ENCODE measurements around the gene BMP3.

The BMP3 gene

DNA sequence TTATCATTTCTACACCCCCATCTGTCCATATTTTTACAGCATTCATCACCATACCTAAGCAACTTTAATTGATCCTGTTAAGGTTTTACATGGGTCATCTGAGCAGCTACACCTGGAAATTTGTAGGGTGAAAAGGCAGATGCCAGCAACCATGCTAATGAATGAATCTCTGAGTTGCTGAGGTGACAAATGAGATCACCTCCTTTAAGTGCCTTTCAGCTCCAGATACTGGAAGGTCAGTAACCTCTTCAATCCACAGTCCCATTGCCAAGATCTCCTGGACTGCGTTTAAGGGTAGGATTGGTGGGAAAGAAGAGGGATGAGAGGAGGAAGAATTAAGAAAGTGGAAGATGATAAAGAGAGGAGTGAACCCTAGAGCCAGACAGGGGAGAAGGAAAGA lies 8.5 kb upstream of the BMP3 start:
- Histone ChIP-seq H3K36me3 (ENCODE audit: insufficient read depth, low read length) (no peaks in the 10 kb centered on the region), H3K4me2 (ENCODE audit: low read length) (no peak overlapping the region), H3K9ac (ENCODE audit: low read depth, low read length) (no peak overlapping the region), H3K4me1 (ENCODE audit: control insufficient read depth, insufficient read depth, low read length) (no peaks in the 10 kb centered on the region), H3K27me3 (ENCODE audit: control insufficient read depth, insufficient read depth, low read length) (peaks cover 29% of the 10 kb centered on the region), H3K4me3 (ENCODE audit: low read length) (no peak overlapping the region), H3K9me3 (replicated peaks; ENCODE audit: low read length) (no peaks in the 10 kb centered on the region)

DNA sequence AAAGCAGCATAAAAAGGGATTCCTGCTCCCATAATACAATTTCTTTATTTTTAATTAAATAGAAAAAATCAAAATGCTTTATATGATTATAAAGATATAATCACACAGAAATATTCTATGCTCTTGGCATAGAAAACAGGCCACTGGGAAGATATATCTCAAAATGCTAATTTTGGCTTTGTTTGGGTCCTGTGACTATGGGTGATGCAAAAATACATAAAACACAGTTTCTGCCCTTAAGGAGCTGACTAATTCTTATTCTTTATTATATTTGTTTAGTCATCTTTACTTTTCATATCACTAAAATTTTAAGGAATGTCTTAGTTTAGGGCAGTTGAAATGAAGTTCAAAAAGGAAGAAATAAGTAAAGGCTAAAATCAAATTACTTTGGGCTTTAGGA lies 7.0 kb upstream of the BMP3 start:
- H3K9me3 ChIP-seq (replicated peaks; ENCODE audit: low read length): no peaks in the 10 kb centered on the region
- H3K4me3 ChIP-seq (ENCODE audit: low read length): no peak overlapping the region
- H3K36me3 ChIP-seq (ENCODE audit: insufficient read depth, low read length): no peaks in the 10 kb centered on the region
- peaks cover 39% of the 10 kb centered on the region for H3K27me3 ChIP-seq (ENCODE audit: control insufficient read depth, insufficient read depth, low read length)
- H3K9ac ChIP-seq (ENCODE audit: low read depth, low read length): no peak overlapping the region
- no peaks in the 10 kb centered on the region for H3K4me1 ChIP-seq (ENCODE audit: control insufficient read depth, insufficient read depth, low read length)
- H3K4me2 ChIP-seq (ENCODE audit: low read length): no peak overlapping the region

DNA sequence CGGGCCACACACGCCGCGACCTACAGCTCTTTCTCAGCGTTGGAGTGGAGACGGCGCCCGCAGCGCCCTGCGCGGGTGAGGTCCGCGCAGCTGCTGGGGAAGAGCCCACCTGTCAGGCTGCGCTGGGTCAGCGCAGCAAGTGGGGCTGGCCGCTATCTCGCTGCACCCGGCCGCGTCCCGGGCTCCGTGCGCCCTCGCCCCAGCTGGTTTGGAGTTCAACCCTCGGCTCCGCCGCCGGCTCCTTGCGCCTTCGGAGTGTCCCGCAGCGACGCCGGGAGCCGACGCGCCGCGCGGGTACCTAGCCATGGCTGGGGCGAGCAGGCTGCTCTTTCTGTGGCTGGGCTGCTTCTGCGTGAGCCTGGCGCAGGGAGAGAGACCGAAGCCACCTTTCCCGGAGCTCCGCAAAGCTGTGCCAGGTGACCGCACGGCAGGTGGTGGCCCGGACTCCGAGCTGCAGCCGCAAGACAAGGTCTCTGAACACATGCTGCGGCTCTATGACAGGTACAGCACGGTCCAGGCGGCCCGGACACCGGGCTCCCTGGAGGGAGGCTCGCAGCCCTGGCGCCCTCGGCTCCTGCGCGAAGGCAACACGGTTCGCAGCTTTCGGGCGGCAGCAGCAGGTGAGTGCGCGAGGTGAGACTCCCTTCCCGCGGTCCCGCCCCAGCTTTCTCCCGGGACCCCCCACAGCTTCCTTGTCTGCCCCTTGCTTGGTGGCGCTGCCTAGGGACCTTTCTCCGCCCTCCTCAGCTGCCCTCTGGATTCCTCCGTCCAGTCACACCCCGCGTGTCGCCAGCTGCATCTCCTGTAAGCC lies 678 bp downstream of the BMP3 start:
- Histone ChIP-seq H3K4me2 (ENCODE audit: low read length) (peak overlapping the region; percentile 76), H3K9ac (ENCODE audit: low read depth, low read length) (no peak overlapping the region), H3K36me3 (ENCODE audit: insufficient read depth, low read length) (no peaks in the 10 kb centered on the region), H3K27me3 (ENCODE audit: control insufficient read depth, insufficient read depth, low read length) (peaks cover 78% of the 10 kb centered on the region), H3K4me3 (ENCODE audit: low read length) (peak overlapping the region; percentile 56), H3K9me3 (replicated peaks; ENCODE audit: low read length) (no peaks in the 10 kb centered on the region), H3K4me1 (ENCODE audit: control insufficient read depth, insufficient read depth, low read length) (peaks cover 11% of the 10 kb centered on the region)

DNA sequence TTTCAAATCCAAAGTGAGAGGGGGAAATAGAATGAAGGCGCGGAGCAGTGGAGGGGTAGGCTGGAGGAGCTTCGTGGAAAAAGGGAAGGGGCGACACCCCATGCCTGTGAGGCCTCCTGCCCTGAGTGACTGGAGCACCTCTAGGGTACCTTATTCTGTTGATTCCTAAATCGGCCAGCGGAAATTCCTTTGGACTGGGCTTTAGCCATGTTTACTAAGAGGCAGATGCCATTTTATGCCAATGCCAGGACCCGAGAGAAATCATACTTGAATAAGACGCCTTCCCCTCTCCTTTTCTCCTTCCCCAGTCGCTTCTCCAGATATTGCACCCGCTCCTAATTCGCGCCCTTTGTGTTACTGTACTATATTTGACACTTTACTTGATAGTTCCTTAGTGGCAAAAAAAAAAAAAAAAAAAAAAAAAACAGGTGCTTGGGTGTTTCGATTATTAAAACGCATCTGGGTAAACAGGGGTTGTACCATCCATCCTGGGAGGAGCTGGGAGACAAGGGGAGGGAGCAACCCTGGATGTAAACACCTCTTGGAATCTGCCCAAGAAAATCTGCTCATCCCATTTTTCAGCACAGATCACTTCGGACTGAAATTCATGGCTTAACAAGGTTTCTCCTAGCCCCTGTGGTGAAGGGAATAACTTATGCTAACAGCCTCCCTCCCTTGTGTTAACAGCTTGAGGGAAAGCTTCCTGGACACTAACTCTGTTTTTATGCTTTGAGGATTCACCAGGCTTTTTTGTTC lies 1.5 kb downstream of the BMP3 start:
- Histone ChIP-seq H3K9ac (ENCODE audit: low read depth, low read length) (no peak overlapping the region), H3K9me3 (replicated peaks; ENCODE audit: low read length) (no peaks in the 10 kb centered on the region), H3K4me1 (ENCODE audit: control insufficient read depth, insufficient read depth, low read length) (peaks cover 11% of the 10 kb centered on the region), H3K4me2 (ENCODE audit: low read length) (no peak overlapping the region), H3K4me3 (ENCODE audit: low read length) (no peak overlapping the region), H3K27me3 (ENCODE audit: control insufficient read depth, insufficient read depth, low read length) (peaks cover 76% of the 10 kb centered on the region), H3K36me3 (ENCODE audit: insufficient read depth, low read length) (no peaks in the 10 kb centered on the region)

DNA sequence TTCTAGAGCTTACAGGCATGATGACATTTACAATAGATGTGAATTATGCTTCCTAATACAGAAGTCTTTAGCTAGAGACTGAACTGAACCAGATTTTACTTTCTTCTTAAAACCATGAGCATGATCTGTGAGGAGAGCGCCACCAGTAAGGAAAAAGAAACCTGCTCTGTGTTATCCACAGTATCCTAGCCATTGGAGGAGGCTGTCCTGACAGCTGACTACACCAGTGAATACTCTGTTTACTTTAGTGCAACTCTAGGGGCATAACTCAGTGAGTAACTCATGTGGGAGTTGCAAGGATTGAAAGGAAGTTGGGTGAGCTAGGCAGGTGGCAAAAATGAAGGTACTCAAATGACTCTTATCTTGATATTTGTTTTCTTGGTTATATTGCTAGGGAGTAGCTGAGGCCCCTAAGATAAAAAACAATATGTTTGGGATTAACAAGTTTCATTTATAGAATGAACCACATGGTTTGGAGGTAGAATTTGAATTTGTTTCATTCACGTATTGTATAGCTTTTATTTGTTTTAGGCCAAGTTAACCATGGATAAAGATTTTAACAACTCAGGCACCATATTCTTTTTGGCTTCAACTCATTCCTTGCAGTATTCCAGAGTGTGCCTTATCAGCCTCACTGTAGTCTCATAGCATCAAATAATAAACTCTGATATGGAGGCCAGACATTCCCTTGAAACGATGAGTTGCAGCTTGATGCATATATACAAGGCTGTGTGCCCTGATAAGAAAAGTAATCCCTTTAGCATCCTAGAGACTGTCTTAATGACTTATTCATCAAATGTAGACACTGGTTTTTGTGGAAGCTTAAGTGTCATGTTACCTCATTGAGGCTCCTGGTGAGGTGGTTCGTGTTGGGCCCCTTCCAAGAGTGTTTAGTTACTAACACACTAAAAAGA lies 2.5 kb downstream of the BMP3 start:
- Histone ChIP-seq H3K36me3 (ENCODE audit: insufficient read depth, low read length) (no peaks in the 10 kb centered on the region), H3K4me2 (ENCODE audit: low read length) (no peak overlapping the region), H3K9ac (ENCODE audit: low read depth, low read length) (no peak overlapping the region), H3K9me3 (replicated peaks; ENCODE audit: low read length) (no peaks in the 10 kb centered on the region), H3K4me1 (ENCODE audit: control insufficient read depth, insufficient read depth, low read length) (peaks cover 11% of the 10 kb centered on the region), H3K27me3 (ENCODE audit: control insufficient read depth, insufficient read depth, low read length) (peaks cover 78% of the 10 kb centered on the region), H3K4me3 (ENCODE audit: low read length) (no peak overlapping the region)

DNA sequence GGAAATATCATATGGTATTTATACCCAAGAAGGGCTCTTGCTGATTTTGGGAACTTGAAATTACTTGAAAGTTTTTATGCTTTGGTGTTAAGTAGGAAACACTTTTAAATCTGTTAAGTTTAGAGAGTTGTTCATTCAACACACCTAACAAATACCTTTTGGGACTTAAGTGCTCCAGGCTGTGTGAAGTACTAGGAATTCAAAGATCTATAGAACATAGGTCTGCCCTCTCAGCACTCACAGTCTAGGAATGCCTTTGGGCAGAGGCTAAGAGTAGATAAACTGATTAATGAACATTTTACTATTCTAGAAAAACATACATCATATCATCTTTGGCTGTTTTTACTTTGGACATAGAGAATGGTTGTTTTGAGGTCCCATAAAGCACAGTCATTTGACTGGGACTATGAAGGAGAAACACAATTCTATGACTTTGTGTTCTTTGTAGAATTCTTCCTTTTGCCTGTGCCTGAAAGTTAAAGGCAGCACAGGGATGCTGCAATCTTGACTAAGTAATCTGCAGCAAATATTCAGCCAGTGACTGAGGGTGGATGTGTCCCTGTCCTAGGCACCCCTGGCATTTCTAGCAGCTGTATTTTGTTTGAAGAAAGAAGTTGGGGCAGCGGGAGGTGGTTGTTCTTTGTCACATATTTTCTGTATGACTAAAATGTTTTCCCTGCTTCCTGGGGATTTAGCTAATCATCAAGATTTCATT lies 8.3 kb downstream of the BMP3 start:
- H3K9me3 ChIP-seq (replicated peaks; ENCODE audit: low read length): no peaks in the 10 kb centered on the region

DNA sequence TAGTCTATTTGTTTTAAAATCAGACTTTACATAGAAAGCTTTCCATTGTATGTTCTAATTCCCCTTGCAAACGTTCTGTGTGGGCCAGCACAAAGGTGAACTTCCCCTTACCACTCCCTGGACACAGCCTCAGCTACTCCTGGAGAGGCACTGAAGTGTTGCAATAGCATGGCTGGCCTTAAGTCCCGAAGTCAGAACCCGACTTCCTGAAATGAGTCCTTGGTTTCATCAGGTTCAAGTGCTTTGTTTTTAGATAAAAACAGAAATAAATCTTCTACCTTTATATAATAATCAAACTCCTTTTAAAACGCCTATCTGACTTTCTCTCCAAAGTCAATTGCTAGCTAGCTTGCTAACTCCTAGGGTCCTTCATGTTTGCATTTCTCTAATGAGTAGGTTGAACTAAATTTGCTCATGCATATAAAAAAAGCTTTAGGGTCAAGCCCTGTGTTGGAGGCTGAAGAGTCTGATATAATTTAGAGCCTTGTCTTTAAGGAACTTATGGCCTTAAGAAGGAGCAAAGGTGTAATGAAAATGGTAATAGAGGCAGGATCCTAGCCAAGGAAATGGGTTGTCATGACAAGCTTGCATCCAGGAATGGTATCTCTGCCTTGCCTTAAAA lies 9.0 kb downstream of the BMP3 start:
- Histone ChIP-seq H3K4me3 (ENCODE audit: low read length) (no peak overlapping the region), H3K36me3 (ENCODE audit: insufficient read depth, low read length) (no peaks in the 10 kb centered on the region), H3K4me1 (ENCODE audit: control insufficient read depth, insufficient read depth, low read length) (no peaks in the 10 kb centered on the region), H3K27me3 (ENCODE audit: control insufficient read depth, insufficient read depth, low read length) (peaks cover 24% of the 10 kb centered on the region), H3K4me2 (ENCODE audit: low read length) (no peak overlapping the region), H3K9me3 (replicated peaks; ENCODE audit: low read length) (no peaks in the 10 kb centered on the region), H3K9ac (ENCODE audit: low read depth, low read length) (no peak overlapping the region)

More for the DNA sequence above, 8.3 kb downstream of the BMP3 start:
- Histone ChIP-seq H3K4me1 (ENCODE audit: control insufficient read depth, insufficient read depth, low read length) (no peaks in the 10 kb centered on the region), H3K9ac (ENCODE audit: low read depth, low read length) (no peak overlapping the region), H3K27me3 (ENCODE audit: control insufficient read depth, insufficient read depth, low read length) (peaks cover 30% of the 10 kb centered on the region), H3K4me2 (ENCODE audit: low read length) (no peak overlapping the region), H3K4me3 (ENCODE audit: low read length) (no peak overlapping the region), H3K36me3 (ENCODE audit: insufficient read depth, low read length) (no peaks in the 10 kb centered on the region)

DNA sequence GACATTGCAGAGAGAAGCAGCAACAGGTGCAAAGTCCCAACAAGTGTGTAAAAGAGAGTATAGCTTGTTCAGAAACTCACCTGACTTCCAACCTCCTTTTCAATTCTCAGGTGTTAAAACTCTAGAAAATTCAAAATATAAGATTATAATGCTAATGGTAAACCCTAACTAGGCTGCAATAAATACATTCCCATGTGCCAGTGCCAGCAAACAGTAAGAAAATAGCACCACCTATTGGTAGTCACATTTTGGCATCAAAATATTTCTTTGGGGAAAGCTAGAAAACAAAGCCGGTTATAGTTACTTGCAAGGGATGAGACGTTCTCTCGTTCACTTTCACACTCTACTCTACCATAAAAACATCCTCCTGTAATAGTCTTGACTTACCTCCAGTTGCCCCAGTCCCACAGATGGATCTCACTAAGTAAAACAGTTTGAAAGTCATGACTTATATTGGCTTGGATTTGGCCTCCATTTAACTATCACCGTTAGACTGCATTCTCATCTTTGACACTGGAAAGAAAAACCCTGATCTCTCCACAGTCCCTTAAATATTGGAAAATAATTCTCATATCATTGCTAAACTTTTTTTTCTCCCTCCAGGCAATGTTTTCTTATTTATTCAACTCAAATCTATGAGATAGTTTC lies 9.6 kb downstream of the BMP3 start:
- H3K4me3 ChIP-seq (ENCODE audit: low read length): no peak overlapping the region
- no peaks in the 10 kb centered on the region for H3K4me1 ChIP-seq (ENCODE audit: control insufficient read depth, insufficient read depth, low read length)
- peaks cover 22% of the 10 kb centered on the region for H3K27me3 ChIP-seq (ENCODE audit: control insufficient read depth, insufficient read depth, low read length)
- no peaks in the 10 kb centered on the region for H3K36me3 ChIP-seq (ENCODE audit: insufficient read depth, low read length)
- H3K9ac ChIP-seq (ENCODE audit: low read depth, low read length): no peak overlapping the region
- H3K9me3 ChIP-seq (replicated peaks; ENCODE audit: low read length): no peaks in the 10 kb centered on the region
- no peak overlapping the region for H3K4me2 ChIP-seq (ENCODE audit: low read length)

DNA sequence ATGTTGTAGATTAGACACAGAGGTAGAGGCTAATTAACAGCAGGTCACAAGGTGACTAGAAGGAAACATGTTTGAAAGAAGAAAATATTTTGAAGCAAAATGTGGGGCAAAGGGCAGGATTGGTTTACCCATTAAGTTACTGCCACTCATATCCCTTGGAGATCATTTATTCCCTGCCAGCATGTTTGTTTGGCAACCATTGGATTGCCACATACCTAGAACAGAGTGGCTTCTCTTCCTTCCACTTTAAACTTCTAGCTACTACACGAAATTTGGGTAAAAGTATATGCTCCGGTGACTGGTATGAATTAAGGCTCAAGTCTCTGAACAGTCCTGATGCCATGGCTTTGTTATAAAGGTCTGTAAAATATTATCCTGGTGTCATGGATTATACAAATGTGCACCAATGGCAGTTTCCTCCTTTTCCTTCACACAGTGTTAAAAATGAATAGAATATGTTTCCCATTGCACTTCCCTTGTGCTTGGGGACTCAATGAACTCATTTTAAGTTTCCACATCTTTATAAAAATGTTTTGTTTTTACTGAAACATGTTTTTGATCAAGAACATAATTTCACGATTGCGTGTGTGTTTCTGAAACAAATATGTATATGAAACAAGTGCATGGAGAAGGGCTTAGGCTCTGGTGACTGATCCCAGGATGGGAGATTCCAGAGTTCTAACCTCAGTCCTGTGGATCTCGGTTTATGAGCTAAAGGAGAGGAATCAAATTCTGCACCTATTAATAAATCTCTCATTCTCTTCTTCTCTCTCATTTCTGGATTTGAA lies 12.3 kb downstream of the BMP3 start:
- Histone ChIP-seq H3K9ac (ENCODE audit: low read depth, low read length) (no peak overlapping the region), H3K27me3 (ENCODE audit: control insufficient read depth, insufficient read depth, low read length) (peaks cover 18% of the 10 kb centered on the region), H3K4me1 (ENCODE audit: control insufficient read depth, insufficient read depth, low read length) (no peaks in the 10 kb centered on the region), H3K36me3 (ENCODE audit: insufficient read depth, low read length) (no peaks in the 10 kb centered on the region), H3K9me3 (replicated peaks; ENCODE audit: low read length) (no peaks in the 10 kb centered on the region), H3K4me3 (ENCODE audit: low read length) (no peak overlapping the region), H3K4me2 (ENCODE audit: low read length) (no peak overlapping the region)

DNA sequence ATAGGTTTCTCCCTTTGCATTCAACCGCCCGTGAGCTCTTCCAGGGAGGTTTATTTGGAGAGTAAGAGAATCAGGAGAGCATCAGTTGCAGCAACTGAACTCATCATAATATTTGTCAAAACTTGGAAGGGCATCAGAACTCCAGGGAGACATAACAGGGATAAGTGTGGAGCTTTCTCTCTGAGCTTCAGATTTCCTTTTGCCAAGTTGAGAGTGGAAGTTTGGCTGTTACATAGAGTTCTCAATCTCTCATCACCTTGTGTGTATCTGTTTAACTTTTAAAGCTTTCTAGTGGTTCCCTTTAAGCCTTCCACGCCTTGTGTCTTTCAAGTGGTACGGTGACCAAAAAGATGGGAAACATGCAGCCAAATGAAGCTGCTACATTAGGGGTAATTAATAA lies 18.8 kb downstream of the BMP3 start:
- peaks cover 38% of the 10 kb centered on the region for H3K27me3 ChIP-seq (ENCODE audit: control insufficient read depth, insufficient read depth, low read length)
- H3K4me2 ChIP-seq (ENCODE audit: low read length): no peak overlapping the region
- no peaks in the 10 kb centered on the region for H3K4me1 ChIP-seq (ENCODE audit: control insufficient read depth, insufficient read depth, low read length)
- H3K4me3 ChIP-seq (ENCODE audit: low read length): no peak overlapping the region
- no peak overlapping the region for H3K9ac ChIP-seq (ENCODE audit: low read depth, low read length)
- H3K36me3 ChIP-seq (ENCODE audit: insufficient read depth, low read length): no peaks in the 10 kb centered on the region
- no peaks in the 10 kb centered on the region for H3K9me3 ChIP-seq (replicated peaks; ENCODE audit: low read length)
